GM23338 (cell line): ENCODE results near the gene FGF21. TPM values are rescaled to one million over a fixed set of nuclear protein-coding genes. Genes with fewer than 3 reads are reported as not detected.
"Not testable (repeated sequence)": the region's sequence is repeated elsewhere in the genome, so short reads cannot be mapped to it uniquely, and the experiment has no call there.

Experiments used
- ATAC-seq: fragments of 200-7000 bp; cut with Tn5 transposase; 3 replicates; pipeline ENCODE4 v1.9.1; 2020
- DNase-seq: peaks from one replicate; pipeline ENCODE4 v3.0.0-alpha.2; 2015; ENCODE audit warnings: low spot score
- H2AFZ ChIP-seq: fragments of 200-600 bp; sonication (generic); 2 replicates; pipeline ENCODE4 v1.8.0; 2016; ENCODE audit warnings: antibody characterized with exemption, mild to moderate bottlenecking, moderate library complexity
- H3F3A ChIP-seq: fragments of 200-600 bp; sonication (generic); replicated peaks from 2 replicates; pipeline ENCODE4 v1.8.0; 2017; ENCODE audit warnings: antibody characterized with exemption, mixed run types, low read depth
- H3K27ac ChIP-seq: fragments of 200-600 bp; sonication (generic); 2 replicates; pipeline ENCODE4 v1.6.1; 2016; ENCODE audit warnings: low read depth
- H3K27me3 ChIP-seq: fragments of 200-600 bp; sonication (generic); 2 replicates; pipeline ENCODE4 v1.8.0; 2016; ENCODE audit warnings: mild to moderate bottlenecking, mixed run types, moderate library complexity; ENCODE audit not compliant: insufficient read depth
- H3K36me3 ChIP-seq: fragments of 200-600 bp; sonication (generic); 2 replicates; pipeline ENCODE4 v1.8.0; 2016; ENCODE audit warnings: mild to moderate bottlenecking; ENCODE audit not compliant: insufficient read depth
- H3K4me1 ChIP-seq: fragments of 200-600 bp; sonication (generic); 2 replicates; pipeline ENCODE4 v1.8.0; 2016; ENCODE audit warnings: mild to moderate bottlenecking, moderate library complexity; ENCODE audit not compliant: insufficient read depth
- H3K4me2 ChIP-seq: fragments of 200-600 bp; sonication (generic); 2 replicates; pipeline ENCODE4 v1.7.1; 2017; ENCODE audit warnings: mixed run types
- H3K4me3 ChIP-seq: fragments of 200-600 bp; sonication (generic); 2 replicates; pipeline ENCODE4 v1.6.1; 2016; ENCODE audit warnings: mixed run types
- H3K79me2 ChIP-seq: fragments of 200-600 bp; sonication (generic); replicated peaks from 2 replicates; pipeline ENCODE4 v1.8.0; 2017; ENCODE audit warnings: mild to moderate bottlenecking; ENCODE audit not compliant: insufficient read depth
- H3K9me2 ChIP-seq: fragments of 200-600 bp; sonication (generic); 2 replicates; pipeline ENCODE4 v1.8.0; 2017; ENCODE audit not compliant: insufficient read depth
- H4K20me1 ChIP-seq: fragments of 200-600 bp; sonication (generic); replicated peaks from 2 replicates; pipeline ENCODE4 v1.8.0; 2017; ENCODE audit warnings: mild to moderate bottlenecking; ENCODE audit not compliant: insufficient read depth
- H3K27ac Mint-ChIP-seq: 2 replicates; pipeline ENCODE4 v1.8.0; 2020; ENCODE audit warnings: inconsistent platforms, mild to moderate bottlenecking, moderate library complexity, mixed read lengths
- H3K27me3 Mint-ChIP-seq: 3 replicates; pipeline ENCODE4 v1.8.0; 2022; ENCODE audit warnings: low read depth, mild to moderate bottlenecking, moderate library complexity, mixed read lengths, inconsistent platforms; ENCODE audit not compliant: insufficient read depth, poor library complexity
- H3K36me3 Mint-ChIP-seq: 3 replicates; pipeline ENCODE4 v1.8.0; 2021; ENCODE audit warnings: low read depth, mild to moderate bottlenecking, inconsistent platforms, moderate library complexity, mixed read lengths
- H3K4me1 Mint-ChIP-seq: 3 replicates; pipeline ENCODE4 v1.8.0; 2020; ENCODE audit warnings: mild to moderate bottlenecking, inconsistent platforms, mixed read lengths
- H3K4me3 Mint-ChIP-seq: 3 replicates; pipeline ENCODE4 v1.8.0; 2021; ENCODE audit warnings: moderate library complexity, mild to moderate bottlenecking, inconsistent platforms, mixed read lengths
- H3K9me3 Mint-ChIP-seq: 3 replicates; pipeline ENCODE4 v1.8.0; 2020; ENCODE audit warnings: moderate library complexity, mild to moderate bottlenecking, inconsistent platforms, mixed read lengths
- CTCF ChIP-seq, 2 experiments: fragments of 200-600 bp in 1 of 2; sonication (generic) in 1 of 2; conservative IDR thresholded peaks; 2 replicates each; pipeline versions ENCODE4 v1.5.1 to v1.6.1; 2016 to 2017; ENCODE audit warnings: antibody characterized with exemption in 2 of 2, low read depth in 2 of 2, mild to moderate bottlenecking in 2 of 2, moderate library complexity in 1 of 2
- ETS1 ChIP-seq: IDR thresholded peaks from 2 replicates; pipeline ENCODE4 v1.6.1; 2016; ENCODE audit warnings: antibody characterized with exemption
- EZH2 ChIP-seq: fragments of 200-600 bp; sonication (generic); IDR thresholded peaks from one replicate; pipeline ENCODE4 v1.8.0; 2017; ENCODE audit warnings: antibody characterized with exemption, mild to moderate bottlenecking, low read depth; ENCODE audit not compliant: unreplicated experiment
- EZH2phosphoT487 ChIP-seq: fragments of 200-600 bp; sonication (generic); IDR thresholded peaks from one replicate; pipeline ENCODE4 v1.8.1; 2018; ENCODE audit warnings: antibody characterized with exemption; ENCODE audit not compliant: unreplicated experiment
- JUNB ChIP-seq: IDR thresholded peaks from one replicate; pipeline ENCODE4 v1.6.1; 2016; ENCODE audit warnings: antibody characterized with exemption; ENCODE audit not compliant: unreplicated experiment
- NANOG ChIP-seq: IDR thresholded peaks from 2 replicates; pipeline ENCODE4 v1.6.1; 2016; ENCODE audit warnings: antibody characterized with exemption, borderline replicate concordance
- POLR2AphosphoS5 ChIP-seq: IDR thresholded peaks from 2 replicates; pipeline ENCODE4 v1.6.1; 2016; ENCODE audit warnings: antibody characterized with exemption, low read depth
- REST ChIP-seq: IDR thresholded peaks from one replicate; pipeline ENCODE4 v1.6.1; 2018; ENCODE audit warnings: antibody characterized with exemption; ENCODE audit not compliant: unreplicated experiment
- ZNF114 ChIP-seq: fragments of 250-450 bp; sonication (Bioruptor Pico); IDR thresholded peaks from 2 replicates; pipeline ENCODE4 v1.5.0; 2020; ENCODE audit warnings: mild to moderate bottlenecking, moderate library complexity
- ZNF331 ChIP-seq: fragments of 250-450 bp; sonication (Bioruptor Pico); IDR thresholded peaks from 2 replicates; pipeline ENCODE4 v1.5.0; 2020; ENCODE audit warnings: low read depth, mild to moderate bottlenecking, moderate library complexity
- polyA plus RNA-seq: library from polyadenylated mRNA; unstranded; fragments of >200 nt; fragmentation: Nextera tagmentation; extraction: Ambion mirVana; gene quantifications from 2 replicates; pipeline ENCODE4 v1.2.1, GENCODE V29; 2016
- total RNA-seq: library from RNA; depleted of rRNA; stranded (reverse); fragments of >200 nt; shearing (Covaris generic); gene quantifications from 2 replicates; pipeline ENCODE4 v1.2.3, GENCODE V29; 2014

Gene FGF21
- total and polyA plus RNA-seq, 2 experiments from 2014 or later, result 0.78 to 1.3 TPM

- ATAC-seq, result peak; percentile 71
- not testable (repeated sequence) for H3K79me2 ChIP-seq, H3K4me3 ChIP-seq, H3K36me3 ChIP-seq, H3K4me3 Mint-ChIP-seq, H3K9me2 ChIP-seq, H3K27ac ChIP-seq, H3K4me2 ChIP-seq, H4K20me1 ChIP-seq, H3F3A ChIP-seq, H3K27me3 Mint-ChIP-seq, H3K9me3 Mint-ChIP-seq, DNase-seq, H3K27ac Mint-ChIP-seq, H3K36me3 Mint-ChIP-seq, H2AFZ ChIP-seq, H3K4me1 ChIP-seq, H3K27me3 ChIP-seq
- H3K4me1 Mint-ChIP-seq, result peaks cover 12% of the 10 kb centered on the region
Measured at GRCh38 chr19:48768171-48768753, 12.9 kb downstream of the FGF21 start.

GRCh38 chr19:48768994-48769713 lies 13.8 kb downstream of the FGF21 start:
- DNase-seq (no peak), ATAC-seq (no peak)
- H3K36me3 ChIP-seq, result no peaks in the 10 kb centered on the region
- H3K4me3 ChIP-seq, result no peak overlapping the region
- no peak overlapping the region for H3K4me3 Mint-ChIP-seq
- H4K20me1 ChIP-seq, result no peaks in the 10 kb centered on the region
- H3K9me3 Mint-ChIP-seq, result no peaks in the 10 kb centered on the region
- peaks cover 3% of the 10 kb centered on the region for H3K27me3 Mint-ChIP-seq
- no peaks in the 10 kb centered on the region for H3K27me3 ChIP-seq
- TF ChIP-seq REST (no peak), NANOG (no peak), EZH2phosphoT487 (no peak), ZNF114 (no peak), ETS1 (no peak), EZH2 (no peak), POLR2AphosphoS5 (no peak), CTCF (conservative IDR thresholded peaks at IDR 0.05; ENCODE audit: low read depth in 2 of 2) (no peak), JUNB (no peak), ZNF331 (CRISPR knock-in tag) (no peak)
- no peaks in the 10 kb centered on the region for H3K36me3 Mint-ChIP-seq
- H3K79me2 ChIP-seq, result no peaks in the 10 kb centered on the region
- no peak overlapping the region for H3K27ac ChIP-seq
- no peaks in the 10 kb centered on the region for H3K4me1 ChIP-seq
- H3K4me1 Mint-ChIP-seq, result peaks cover 12% of the 10 kb centered on the region
- no peaks in the 10 kb centered on the region for H3F3A ChIP-seq
- H2AFZ ChIP-seq, result no peak overlapping the region
- H3K4me2 ChIP-seq, result no peak overlapping the region
- H3K27ac Mint-ChIP-seq, result no peak overlapping the region
- no peaks in the 10 kb centered on the region for H3K9me2 ChIP-seq
